Gastroesophageal sphincter (tissue), 4 donors: ENCODE results near the gene SEC61A2. TPM values are rescaled to one million over a fixed set of nuclear protein-coding genes. Genes with fewer than 3 reads are reported as not detected.

Experiments
- ATAC-seq: fragments of 150-250 bp; one replicate; pipeline ENCODE4 v1.9.1; 2016; ENCODE audit warnings: mild to moderate bottlenecking, moderate library complexity
- H3K27ac ChIP-seq, 4 donors: fragments of 200-600 bp; sonication (generic) in 3 of 4; 1 replicate in 3 of 4; 2 replicates in 1 of 4; pipeline ENCODE4 v1.5.1; 2016 to 2019
- H3K27me3 ChIP-seq: fragments of 200-600 bp; sonication (generic); one replicate; pipeline ENCODE4 v1.5.1; 2019
- H3K36me3 ChIP-seq, 2 donors: fragments of 200-600 bp; sonication (generic); one replicate each; pipeline ENCODE4 v1.5.1; 2019; ENCODE audit warnings: control low read depth in 1 of 2
- H3K4me1 ChIP-seq, 3 donors: fragments of 200-600 bp; sonication (generic); 1 replicate in 2 of 3; 2 replicates in 1 of 3; pipeline ENCODE4 v1.5.1; 2016 to 2019; ENCODE audit warnings: control low read depth in 2 of 3
- H3K4me3 ChIP-seq, 2 donors: fragments of 200-600 bp; sonication (generic); one replicate each; pipeline ENCODE4 v1.5.1; 2019; ENCODE audit warnings: mild to moderate bottlenecking in 1 of 2, moderate library complexity in 1 of 2
- H3K9me3 ChIP-seq, 3 donors: fragments of 200-600 bp; sonication (generic); one replicate each; pipeline ENCODE4 v1.5.1; 2017 to 2019; ENCODE audit warnings: control low read depth in 2 of 3
- CTCF ChIP-seq, 4 experiments: fragments of 200-600 bp in 2 of 4; fragments of 450-650 bp in 2 of 4; sonication (generic) in 1 of 4; IDR thresholded peaks; one replicate each; pipeline ENCODE4 v1.5.1; 2017 to 2019; ENCODE audit warnings: antibody characterized with exemption in 4 of 4, mild to moderate bottlenecking in 2 of 4, moderate library complexity in 2 of 4
- EP300 ChIP-seq: sonication (generic); formaldehyde crosslinking; IDR thresholded peaks from one replicate; pipeline ENCODE4 v1.6.1; 2017; ENCODE audit warnings: antibody characterized with exemption, mild to moderate bottlenecking
- POLR2A ChIP-seq, 2 donors: fragments of 450-650 bp; IDR thresholded peaks; one replicate each; pipeline ENCODE4 v1.6.1; 2017; ENCODE audit warnings: antibody characterized with exemption in 2 of 2, mild to moderate bottlenecking in 2 of 2, moderate library complexity in 1 of 2
- POLR2AphosphoS5 ChIP-seq: sonication (generic); formaldehyde crosslinking; IDR thresholded peaks from one replicate; pipeline ENCODE4 v1.6.1; 2017; ENCODE audit warnings: antibody characterized with exemption
- WGBS, 2 donors: methylation state at CpG; one replicate each; pipeline ENCODE4 v1.1.5; 2018; ENCODE audit warnings: low coverage in 1 of 2; 5-methylcytosine and 5-hydroxymethylcytosine counted together
- total RNA-seq, 4 donors: library from RNA; depleted of rRNA; stranded (reverse); fragments of >200 nt; gene quantifications; one replicate each; pipeline ENCODE4 v1.1.0, GENCODE V29; 2016

SEC61A2 gene
- total RNA-seq, 4 donors from 2014 or later = 4.8 to 21.9 (median 7.8) TPM

GRCh38 chr10:12109286-12109685 is 20.2 kb upstream of the SEC61A2 start:
- no peak for ATAC-seq
- 93 to 96% methylated on average over 3 to 5 of the region's 5 CpGs for WGBS, 2 donors
- TF ChIP-seq POLR2A (IDR thresholded peaks at IDR 0.05) (no peak), CTCF (IDR thresholded peaks at IDR 0.05) (no peak), EP300 (no peak), POLR2AphosphoS5 (no peak)
- no peaks in the 10 kb centered on the region for H3K9me3 ChIP-seq
- H3K27me3 ChIP-seq = no peaks in the 10 kb centered on the region
- peaks cover 0 to 100% of the 10 kb centered on the region in 2 donors for H3K36me3 ChIP-seq
- H3K27ac ChIP-seq = no peak overlapping the region
- no peak overlapping the region for H3K4me3 ChIP-seq
- H3K4me1 ChIP-seq = no peaks in the 10 kb centered on the region

- H3K4me1 ChIP-seq = no peaks in the 10 kb centered on the region
- ATAC-seq = no peak
- no peaks in the 10 kb centered on the region for H3K27me3 ChIP-seq
- H3K4me3 ChIP-seq = no peak overlapping the region
- peaks cover 0 to 98% of the 10 kb centered on the region in 2 donors for H3K36me3 ChIP-seq
- TF ChIP-seq EP300 = no peak
- H3K27ac ChIP-seq = no peak overlapping the region
- H3K9me3 ChIP-seq = no peaks in the 10 kb centered on the region
These were observed 17.9 kb upstream of the SEC61A2 start for GRCh38 chr10:12111528-12111927.

GRCh38 chr10:12113627-12114026 is 15.8 kb upstream of the SEC61A2 start:
- Histone ChIP-seq H3K36me3 (peaks cover 0 to 96% of the 10 kb centered on the region in 2 donors), H3K4me3 (no peak overlapping the region), H3K27me3 (no peaks in the 10 kb centered on the region), H3K27ac (no peak overlapping the region), H3K9me3 (no peaks in the 10 kb centered on the region), H3K4me1 (no peaks in the 10 kb centered on the region)
- 92 to 100% methylated on average over 2 of the region's 2 CpGs for WGBS, 2 donors
- TF ChIP-seq EP300 = no peak
- no peak for TF ChIP-seq CTCF (IDR thresholded peaks at IDR 0.05)
- TF ChIP-seq POLR2A (IDR thresholded peaks at IDR 0.05) = no peak
- TF ChIP-seq POLR2AphosphoS5 = no peak
- ATAC-seq = no peak

GRCh38 chr10:12121673-12122072 is 7.8 kb upstream of the SEC61A2 start:
- H3K9me3 ChIP-seq = no peaks in the 10 kb centered on the region
- H3K4me1 ChIP-seq = no peaks in the 10 kb centered on the region
- no peaks in the 10 kb centered on the region for H3K27me3 ChIP-seq
- no peak for TF ChIP-seq POLR2AphosphoS5
- TF ChIP-seq POLR2A (IDR thresholded peaks at IDR 0.05) = no peak
- 85 to 89% methylated on average over 4 of the region's 4 CpGs for WGBS, 2 donors
- no peak for ATAC-seq
- peaks cover 0 to 70% of the 10 kb centered on the region in 2 donors for H3K36me3 ChIP-seq
- no peak overlapping the region for H3K4me3 ChIP-seq
- no peak overlapping the region for H3K27ac ChIP-seq

- TF ChIP-seq POLR2A (IDR thresholded peaks at IDR 0.05) = no peak
- no peak for TF ChIP-seq POLR2AphosphoS5
- no peak for TF ChIP-seq EP300
- TF ChIP-seq CTCF (IDR thresholded peaks at IDR 0.05) = peak in 3 of 4 experiments; percentile 34 to 51 (median 42)
- Histone ChIP-seq H3K27me3 (no peaks in the 10 kb centered on the region), H3K36me3 (peaks cover 0 to 17% of the 10 kb centered on the region in 2 donors), H3K4me3 (peak overlapping the region; percentile 92 to 99), H3K27ac (peak overlapping the region in 3 of 4 donors; percentile 91 to 95 (median 92)), H3K4me1 (peaks cover 0 to 25% (median 0%) of the 10 kb centered on the region in 3 donors), H3K9me3 (no peaks in the 10 kb centered on the region)
- no peak for ATAC-seq
- 17 to 50% methylated on average over 6 to 11 of the region's 11 CpGs for WGBS, 2 donors
These were observed 878 bp downstream of the SEC61A2 start for GRCh38 chr10:12130237-12130872.

GRCh38 chr10:12135631-12136030 is 6.2 kb downstream of the SEC61A2 start:
- Histone ChIP-seq H3K4me3 (no peak overlapping the region), H3K36me3 (peaks cover 0 to 68% of the 10 kb centered on the region in 2 donors), H3K4me1 (peaks cover 0 to 8% (median 0%) of the 10 kb centered on the region in 3 donors), H3K27ac (no peak overlapping the region), H3K9me3 (no peaks in the 10 kb centered on the region), H3K27me3 (no peaks in the 10 kb centered on the region)
- ATAC-seq = no peak
- TF ChIP-seq CTCF (IDR thresholded peaks at IDR 0.05) = no peak
- TF ChIP-seq POLR2AphosphoS5 = no peak
- no peak for TF ChIP-seq EP300
- no peak for TF ChIP-seq POLR2A (IDR thresholded peaks at IDR 0.05)
- 73 to 75% methylated on average over 3 of the region's 3 CpGs for WGBS, 2 donors
